ENCODE measurements around the gene IDUA. TPM values are rescaled to one million over a fixed set of nuclear protein-coding genes. Genes with fewer than 3 reads are reported as not detected.

The IDUA gene
- total RNA-seq, 2 donors from 2014 or later, result 23.4 to 31.9 TPM

DNA sequence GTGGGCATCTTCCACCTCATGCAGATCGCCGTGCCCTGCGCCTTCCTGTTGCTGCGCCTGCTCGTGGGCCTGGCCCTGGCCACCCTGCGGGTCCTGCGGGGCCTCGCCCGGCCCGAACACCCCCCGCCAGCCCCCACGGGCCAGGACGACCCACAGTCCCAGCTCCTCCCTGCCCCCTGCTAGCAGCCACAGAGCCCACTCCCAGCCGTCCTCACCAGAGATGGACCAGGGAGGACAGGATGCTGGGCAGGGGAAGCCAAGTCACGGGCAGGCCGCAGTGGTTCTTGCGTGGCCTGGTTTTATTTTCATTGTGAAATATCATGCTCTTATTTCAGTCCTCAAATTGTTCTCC, 28.6 kb upstream of the IDUA start:
- TF ChIP-seq, protein P1, sequence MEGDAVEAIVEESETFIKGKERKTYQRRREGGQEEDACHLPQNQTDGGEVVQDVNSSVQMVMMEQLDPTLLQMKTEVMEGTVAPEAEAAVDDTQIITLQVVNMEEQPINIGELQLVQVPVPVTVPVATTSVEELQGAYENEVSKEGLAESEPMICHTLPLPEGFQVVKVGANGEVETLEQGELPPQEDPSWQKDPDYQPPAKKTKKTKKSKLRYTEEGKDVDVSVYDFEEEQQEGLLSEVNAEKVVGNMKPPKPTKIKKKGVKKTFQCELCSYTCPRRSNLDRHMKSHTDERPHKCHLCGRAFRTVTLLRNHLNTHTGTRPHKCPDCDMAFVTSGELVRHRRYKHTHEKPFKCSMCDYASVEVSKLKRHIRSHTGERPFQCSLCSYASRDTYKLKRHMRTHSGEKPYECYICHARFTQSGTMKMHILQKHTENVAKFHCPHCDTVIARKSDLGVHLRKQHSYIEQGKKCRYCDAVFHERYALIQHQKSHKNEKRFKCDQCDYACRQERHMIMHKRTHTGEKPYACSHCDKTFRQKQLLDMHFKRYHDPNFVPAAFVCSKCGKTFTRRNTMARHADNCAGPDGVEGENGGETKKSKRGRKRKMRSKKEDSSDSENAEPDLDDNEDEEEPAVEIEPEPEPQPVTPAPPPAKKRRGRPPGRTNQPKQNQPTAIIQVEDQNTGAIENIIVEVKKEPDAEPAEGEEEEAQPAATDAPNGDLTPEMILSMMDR (IDR thresholded peaks at IDR 0.05), result no peak
- Histone ChIP-seq H3K4me1 (ENCODE audit: control insufficient read depth in 1 of 2, low read depth in 2 of 2) (no peaks in the 10 kb centered on the region), H3K9me3 (no peaks in the 10 kb centered on the region), H3K27me3 (replicated peaks; ENCODE audit: insufficient read depth) (no peaks in the 10 kb centered on the region), H3K27ac (no peak overlapping the region), H3K4me3 (no peak overlapping the region), H3K36me3 (peaks cover 19% of the 10 kb centered on the region)
- DNase-seq (ENCODE audit: low spot score) (no peak), ATAC-seq (ENCODE audit: insufficient number of reproducible peaks, low FRiP score, low read depth) (no peak)

DNA sequence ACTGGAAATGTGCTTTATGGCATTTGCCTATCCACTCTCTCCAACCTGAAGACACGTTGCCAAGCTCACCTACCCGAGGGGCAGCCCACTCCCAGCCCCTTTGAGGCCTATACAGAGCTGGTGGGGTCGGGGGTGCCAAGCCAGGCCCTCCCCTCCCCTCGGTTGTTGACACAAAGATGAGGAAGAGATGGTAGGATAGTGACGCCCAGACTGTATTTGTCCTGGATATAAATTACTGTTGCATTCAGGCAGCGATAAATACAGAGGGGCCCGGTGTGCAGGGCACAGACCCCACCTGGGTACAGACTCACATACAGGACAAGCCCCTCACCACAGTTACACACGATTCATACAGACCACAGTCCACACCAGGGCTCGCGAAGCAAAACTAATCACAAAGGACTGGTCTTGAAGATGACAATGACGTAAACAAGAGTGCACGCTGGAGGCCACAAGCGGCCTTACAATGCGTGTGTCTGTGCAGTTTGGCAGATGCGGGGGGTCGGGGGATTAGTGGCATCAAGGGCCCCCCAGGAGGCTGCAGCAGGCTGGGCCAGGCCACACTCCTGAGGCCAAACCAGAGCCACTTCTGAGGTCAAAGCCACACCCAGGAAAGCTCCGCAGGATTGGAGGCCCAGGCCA, 28.0 kb upstream of the IDUA start:
- TF ChIP-seq, protein P1 (IDR thresholded peaks at IDR 0.05), result no peak
- Histone ChIP-seq H3K27ac (no peak overlapping the region), H3K4me3 (no peak overlapping the region), H3K36me3 (peaks cover 15% of the 10 kb centered on the region), H3K4me1 (ENCODE audit: control insufficient read depth in 1 of 2, low read depth in 2 of 2) (no peaks in the 10 kb centered on the region), H3K9me3 (no peaks in the 10 kb centered on the region), H3K27me3 (replicated peaks; ENCODE audit: insufficient read depth) (no peaks in the 10 kb centered on the region)
- no peak for ATAC-seq (ENCODE audit: insufficient number of reproducible peaks, low FRiP score, low read depth)
- no peak for DNase-seq (ENCODE audit: low spot score)

DNA sequence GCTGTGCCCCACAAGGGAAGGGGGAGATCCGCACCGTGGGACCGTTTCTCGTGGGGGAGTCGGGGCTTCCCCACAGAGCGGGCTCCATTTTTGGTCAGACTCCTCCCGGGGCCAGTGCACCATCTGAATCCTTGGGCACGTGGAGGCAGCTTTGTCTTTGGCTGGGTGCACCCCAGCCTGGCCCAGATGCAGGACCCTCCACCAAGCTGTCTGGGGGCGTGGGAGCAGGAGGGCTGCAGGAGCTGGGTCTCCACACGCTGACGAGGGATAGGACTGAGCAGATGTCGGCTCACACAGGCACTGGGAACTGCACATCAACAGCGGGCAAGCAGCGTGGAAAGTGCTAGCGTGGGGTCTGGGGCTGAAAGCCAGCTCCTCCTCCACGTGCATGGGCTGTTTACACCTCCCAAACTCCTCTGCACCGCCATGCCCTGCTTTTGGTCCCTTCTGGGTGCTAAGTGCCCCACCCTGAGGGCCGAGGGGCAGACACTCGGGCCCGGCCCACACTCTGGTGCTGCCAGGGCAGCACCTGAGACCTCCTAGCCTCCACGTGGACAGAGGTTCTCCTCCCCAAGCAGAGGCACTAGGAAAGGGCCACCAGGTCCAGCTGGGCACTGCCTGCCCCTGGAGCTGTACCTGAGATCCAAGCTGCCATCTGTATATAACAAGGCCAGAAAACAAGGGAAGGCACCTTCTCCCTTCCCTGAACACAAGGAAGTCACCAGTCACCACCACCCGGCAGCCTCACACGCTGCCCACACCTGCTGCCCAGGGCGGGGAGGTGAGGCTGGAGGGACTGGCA, 27.3 kb upstream of the IDUA start:
- DNase-seq (ENCODE audit: low spot score), result no peak
- Histone ChIP-seq H3K27ac (no peak overlapping the region), H3K4me3 (no peak overlapping the region), H3K9me3 (no peaks in the 10 kb centered on the region), H3K27me3 (replicated peaks; ENCODE audit: insufficient read depth) (no peaks in the 10 kb centered on the region), H3K4me1 (ENCODE audit: control insufficient read depth in 1 of 2, low read depth in 2 of 2) (no peaks in the 10 kb centered on the region), H3K36me3 (peaks cover 15% of the 10 kb centered on the region)
- ATAC-seq (ENCODE audit: insufficient number of reproducible peaks, low FRiP score, low read depth), result no peak
- TF ChIP-seq, protein P1 (IDR thresholded peaks at IDR 0.05), result no peak

DNA sequence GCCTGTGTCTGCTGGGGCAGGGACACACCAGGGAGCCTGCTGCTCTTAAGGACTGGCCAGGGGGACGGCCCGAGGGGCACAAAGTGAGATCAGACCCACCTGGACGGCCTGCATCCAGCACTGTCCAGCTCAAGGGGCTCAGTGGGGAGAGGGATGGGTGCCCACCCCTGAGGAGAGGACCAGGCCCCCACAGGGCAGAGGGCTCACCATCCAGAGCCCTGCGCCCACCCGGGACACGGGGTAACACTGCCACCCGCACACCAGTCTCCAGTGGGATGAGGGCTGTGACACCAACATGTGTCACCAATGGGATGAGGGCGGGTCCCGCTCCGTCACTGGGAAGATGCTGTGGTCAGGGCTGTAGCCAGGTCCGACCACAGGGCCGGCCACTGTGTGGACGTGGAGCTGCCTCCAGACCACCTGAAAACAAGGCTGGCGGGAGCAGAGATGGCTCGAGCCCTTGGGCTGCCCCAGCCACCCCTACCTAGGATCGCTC, 26.7 kb upstream of the IDUA start:
- no peak for DNase-seq (ENCODE audit: low spot score)
- TF ChIP-seq, protein P1 (IDR thresholded peaks at IDR 0.05), result no peak
- Histone ChIP-seq H3K4me1 (ENCODE audit: control insufficient read depth in 1 of 2, low read depth in 2 of 2) (no peaks in the 10 kb centered on the region), H3K27ac (no peak overlapping the region), H3K36me3 (peaks cover 15% of the 10 kb centered on the region), H3K4me3 (no peak overlapping the region), H3K9me3 (no peaks in the 10 kb centered on the region), H3K27me3 (replicated peaks; ENCODE audit: insufficient read depth) (no peaks in the 10 kb centered on the region)
- ATAC-seq (ENCODE audit: insufficient number of reproducible peaks, low FRiP score, low read depth), result no peak

DNA sequence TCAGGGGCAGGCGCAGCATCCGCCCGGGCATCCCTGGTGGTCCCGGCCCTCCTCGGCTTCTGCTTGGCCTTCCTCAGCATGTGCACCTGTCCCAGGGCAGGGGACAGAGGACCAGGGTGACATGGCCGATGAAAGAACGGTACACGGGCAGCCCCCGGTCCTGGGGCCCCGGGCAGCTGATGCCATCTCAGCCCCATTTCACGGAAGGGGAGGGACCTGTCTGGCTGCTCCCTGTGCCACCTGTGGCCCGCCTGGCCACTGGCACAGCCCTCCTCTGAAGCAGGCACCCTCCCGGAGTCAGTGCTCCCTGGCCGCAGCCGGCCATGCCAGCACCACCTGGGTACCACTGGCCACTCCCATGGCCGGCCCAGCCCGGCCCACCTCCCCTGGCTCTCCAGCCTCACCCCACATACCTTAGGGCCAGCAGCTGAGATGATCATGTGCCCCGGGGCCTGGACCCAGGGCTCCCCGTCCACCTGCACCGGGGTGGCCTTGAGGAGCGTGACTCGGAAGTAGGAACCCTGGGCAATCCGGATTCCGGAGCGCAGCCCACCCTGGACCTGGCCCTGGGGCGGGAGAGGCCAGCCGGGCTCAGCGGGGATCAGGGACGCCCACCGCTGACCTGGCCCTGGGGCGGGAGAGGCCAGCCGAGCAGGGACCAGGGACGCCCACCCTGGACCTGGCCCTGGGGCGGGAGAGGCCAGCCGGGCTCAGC, 26.1 kb upstream of the IDUA start:
- Histone ChIP-seq H3K9me3 (no peaks in the 10 kb centered on the region), H3K36me3 (peaks cover 17% of the 10 kb centered on the region), H3K4me3 (no peak overlapping the region), H3K4me1 (ENCODE audit: control insufficient read depth in 1 of 2, low read depth in 2 of 2) (no peaks in the 10 kb centered on the region), H3K27ac (no peak overlapping the region), H3K27me3 (replicated peaks; ENCODE audit: insufficient read depth) (no peaks in the 10 kb centered on the region)
- TF ChIP-seq, protein P1 (IDR thresholded peaks at IDR 0.05), result no peak
- ATAC-seq (ENCODE audit: insufficient number of reproducible peaks, low FRiP score, low read depth), result no peak
- no peak for DNase-seq (ENCODE audit: low spot score)

Data from thoracic aorta (tissue), 2 donors.